Stomach (tissue), 4 donors: ENCODE measurements around the gene ABCF2.

Experiments
- EP300 ChIP-seq: sonication (generic); formaldehyde crosslinking; IDR thresholded peaks from one replicate; pipeline ENCODE4 v1.6.1; 2017; ENCODE audit warnings: antibody characterized with exemption
- POLR2A ChIP-seq, 4 donors: fragments of 450-650 bp; IDR thresholded peaks; one replicate each; pipeline ENCODE4 v1.6.1; 2016; ENCODE audit warnings: antibody characterized with exemption in 4 of 4, control low read depth in 2 of 4, mild to moderate bottlenecking in 1 of 4, moderate library complexity in 1 of 4

DNA sequence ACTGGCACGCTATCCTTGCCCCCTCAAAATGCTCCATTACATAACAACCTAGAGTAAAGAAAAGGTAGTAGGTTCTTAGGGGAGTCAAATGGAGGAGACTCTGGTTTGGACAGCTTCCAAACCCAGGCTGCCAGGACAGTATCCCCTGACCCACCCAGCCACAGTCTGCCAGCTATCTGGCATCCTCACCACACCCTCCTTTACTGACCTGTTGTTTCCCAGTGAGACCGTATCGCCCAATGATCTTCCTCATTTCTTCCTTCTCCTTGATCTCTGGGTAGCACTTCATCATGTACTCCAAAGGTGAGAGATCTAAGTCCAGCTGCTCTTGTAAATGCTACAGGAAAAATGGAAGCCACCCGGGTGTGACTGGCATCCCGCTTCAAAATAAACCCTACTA is 11.6 kb downstream of the ABCF2 start:
- TF ChIP-seq POLR2A (IDR thresholded peaks at IDR 0.05) (no peak), EP300 (no peak)
